ENCODE measurements around the gene OVCA2. TPM values are rescaled to one million over a fixed set of nuclear protein-coding genes. Genes with fewer than 3 reads are reported as not detected.

Gene OVCA2
- polyA plus RNA-seq, 1 of the 3 experiments (the other 2 are of a cell fraction) = 59.2 TPM

DNA sequence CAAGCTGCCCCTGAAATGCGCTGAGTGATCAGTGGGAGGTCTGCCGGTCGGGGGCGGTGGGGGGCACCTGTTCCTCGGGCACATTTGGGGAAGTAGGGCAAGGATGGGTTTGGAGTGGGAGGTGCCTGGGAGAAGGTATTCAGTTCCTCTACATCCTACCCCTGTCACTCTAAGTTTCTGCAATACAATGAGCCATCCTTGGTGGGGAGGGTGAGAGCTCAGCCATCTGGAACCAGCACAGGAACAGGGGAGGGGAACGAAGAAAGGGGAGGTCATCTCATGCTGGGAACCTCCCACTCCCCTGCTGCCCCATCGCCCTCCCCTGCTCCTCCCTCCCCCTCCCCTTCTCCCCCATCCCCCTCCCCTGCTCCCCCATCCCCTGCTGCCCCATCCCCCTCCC lies 7.7 kb upstream of the OVCA2 start:
- WGBS (ENCODE audit: low lambda C conversion rate) = 79% methylated on average over 3 of the region's 7 CpGs

GRCh38 chr17:2034806-2035540 lies 6.8 kb upstream of the OVCA2 start:
- peaks cover 0 to 21% of the 10 kb centered on the region in 2 experiments for H3K36me3 ChIP-seq (replicated peaks in 1 of 2; ENCODE audit: control insufficient read depth in 1 of 2, insufficient read depth in 2 of 2, low read length in 1 of 2)
- peaks cover 22% of the 10 kb centered on the region for H3K79me2 ChIP-seq (ENCODE audit: insufficient read depth)
- no peaks in the 10 kb centered on the region for H3K9me3 ChIP-seq
- no peak overlapping the region for H3K4me2 ChIP-seq
- TF ChIP-seq CTCF (IDR thresholded peaks at IDR 0.05) (no peak), TEAD4 (IDR thresholded peaks at IDR 0.05; ENCODE audit: borderline replicate concordance, insufficient read depth) (no peak), SMC3 (IDR thresholded peaks at IDR 0.05; ENCODE audit: low read depth, low read length) (no peak), GATA2 (CRISPR knock-in tag; IDR thresholded peaks at IDR 0.05) (no peak), FOXJ3 (CRISPR knock-in tag; IDR thresholded peaks at IDR 0.05) (no peak), FOSL2 (IDR thresholded peaks at IDR 0.05; ENCODE audit: borderline replicate concordance, low read depth) (no peak), CHD2 (IDR thresholded peaks at IDR 0.05; ENCODE audit: low read length, partially characterized antibody) (no peak), SIN3A (IDR thresholded peaks at IDR 0.05; ENCODE audit: borderline replicate concordance, low read depth, low read length) (no peak), TAF1 (IDR thresholded peaks at IDR 0.05; ENCODE audit: borderline replicate concordance, low read depth, low read length) (no peak)
- TF ChIP-seq, protein P1, sequence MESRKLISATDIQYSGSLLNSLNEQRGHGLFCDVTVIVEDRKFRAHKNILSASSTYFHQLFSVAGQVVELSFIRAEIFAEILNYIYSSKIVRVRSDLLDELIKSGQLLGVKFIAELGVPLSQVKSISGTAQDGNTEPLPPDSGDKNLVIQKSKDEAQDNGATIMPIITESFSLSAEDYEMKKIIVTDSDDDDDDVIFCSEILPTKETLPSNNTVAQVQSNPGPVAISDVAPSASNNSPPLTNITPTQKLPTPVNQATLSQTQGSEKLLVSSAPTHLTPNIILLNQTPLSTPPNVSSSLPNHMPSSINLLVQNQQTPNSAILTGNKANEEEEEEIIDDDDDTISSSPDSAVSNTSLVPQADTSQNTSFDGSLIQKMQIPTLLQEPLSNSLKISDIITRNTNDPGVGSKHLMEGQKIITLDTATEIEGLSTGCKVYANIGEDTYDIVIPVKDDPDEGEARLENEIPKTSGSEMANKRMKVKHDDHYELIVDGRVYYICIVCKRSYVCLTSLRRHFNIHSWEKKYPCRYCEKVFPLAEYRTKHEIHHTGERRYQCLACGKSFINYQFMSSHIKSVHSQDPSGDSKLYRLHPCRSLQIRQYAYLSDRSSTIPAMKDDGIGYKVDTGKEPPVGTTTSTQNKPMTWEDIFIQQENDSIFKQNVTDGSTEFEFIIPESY (IDR thresholded peaks at IDR 0.05; ENCODE audit: borderline replicate concordance, low read depth) = no peak
- H3K9ac ChIP-seq = no peak overlapping the region
- H2AFZ ChIP-seq (ENCODE audit: low read depth) = no peak overlapping the region
- ChIA-PET CTCF (no interaction called here), POLR2A (no interaction called here)
- peaks cover 5% of the 10 kb centered on the region in 2 experiments; a peak in 2 of 4 replicates for H3K4me1 ChIP-seq (ENCODE audit: control insufficient read depth in 1 of 2, insufficient read depth in 2 of 2, low read depth in 1 of 2, low read length in 1 of 2)
- H4K20me1 ChIP-seq (ENCODE audit: insufficient read depth) = no peaks in the 10 kb centered on the region
- H3K27ac ChIP-seq (ENCODE audit: low read depth in 2 of 2, low read length in 1 of 2) = no peak overlapping the region
- H3K9me2 ChIP-seq = no peaks in the 10 kb centered on the region
- H3K4me3 ChIP-seq (ENCODE audit: low read depth in 2 of 2, low read length in 1 of 2) = no peak overlapping the region
- H3K27me3 ChIP-seq (ENCODE audit: insufficient read depth) = no peaks in the 10 kb centered on the region
- DNase-seq = no peak
- 52% methylated on average over 8 of the region's 9 CpGs for WGBS (ENCODE audit: low lambda C conversion rate)
- no peaks in the 10 kb centered on the region for H3F3A ChIP-seq (replicated peaks; ENCODE audit: insufficient read depth)

More for the DNA sequence above, 7.7 kb upstream of the OVCA2 start:
- no peak for DNase-seq
- Histone ChIP-seq H3K9me3 (no peaks in the 10 kb centered on the region), H3K4me1 (ENCODE audit: control insufficient read depth in 1 of 2, insufficient read depth in 2 of 2, low read depth in 1 of 2, low read length in 1 of 2) (peaks cover 5 to 9% of the 10 kb centered on the region in 2 experiments; a peak in 2 of 4 replicates), H3K9me2 (no peaks in the 10 kb centered on the region), H4K20me1 (ENCODE audit: insufficient read depth) (no peaks in the 10 kb centered on the region), H3K79me2 (ENCODE audit: insufficient read depth) (peaks cover 22% of the 10 kb centered on the region), H3K4me2 (no peak overlapping the region), H3K27ac (ENCODE audit: low read depth in 2 of 2, low read length in 1 of 2) (no peak overlapping the region), H2AFZ (ENCODE audit: low read depth) (no peak overlapping the region), H3K9ac (no peak overlapping the region), H3K36me3 (replicated peaks in 1 of 2; ENCODE audit: control insufficient read depth in 1 of 2, insufficient read depth in 2 of 2, low read length in 1 of 2) (peaks cover 0 to 21% of the 10 kb centered on the region in 2 experiments), H3K4me3 (ENCODE audit: low read depth in 2 of 2, low read length in 1 of 2) (no peak overlapping the region), H3K27me3 (ENCODE audit: insufficient read depth) (no peaks in the 10 kb centered on the region), H3F3A (replicated peaks; ENCODE audit: insufficient read depth) (no peaks in the 10 kb centered on the region)
- TF ChIP-seq RCOR1 (IDR thresholded peaks at IDR 0.05; ENCODE audit: low read length) = no peak
- TF ChIP-seq TAF1 (IDR thresholded peaks at IDR 0.05; ENCODE audit: borderline replicate concordance, low read depth, low read length) = no peak
- TF ChIP-seq YY1 (IDR thresholded peaks at IDR 0.05; ENCODE audit: low read depth) = no peak
- TF ChIP-seq, protein P2, sequence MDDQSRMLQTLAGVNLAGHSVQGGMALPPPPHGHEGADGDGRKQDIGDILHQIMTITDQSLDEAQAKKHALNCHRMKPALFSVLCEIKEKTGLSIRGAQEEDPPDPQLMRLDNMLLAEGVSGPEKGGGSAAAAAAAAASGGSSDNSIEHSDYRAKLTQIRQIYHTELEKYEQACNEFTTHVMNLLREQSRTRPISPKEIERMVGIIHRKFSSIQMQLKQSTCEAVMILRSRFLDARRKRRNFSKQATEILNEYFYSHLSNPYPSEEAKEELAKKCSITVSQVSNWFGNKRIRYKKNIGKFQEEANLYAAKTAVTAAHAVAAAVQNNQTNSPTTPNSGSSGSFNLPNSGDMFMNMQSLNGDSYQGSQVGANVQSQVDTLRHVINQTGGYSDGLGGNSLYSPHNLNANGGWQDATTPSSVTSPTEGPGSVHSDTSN (IDR thresholded peaks at IDR 0.05) = no peak
- no peak for TF ChIP-seq RAD21 (IDR thresholded peaks at IDR 0.05; ENCODE audit: low read length)
- no peak for TF ChIP-seq MEF2A (IDR thresholded peaks at IDR 0.05; ENCODE audit: borderline replicate concordance, low read depth)
- TF ChIP-seq GATA2 (CRISPR knock-in tag; IDR thresholded peaks at IDR 0.05) = no peak
- CTCF ChIA-PET = interaction anchor here (0.6 to 3.3 kb wide), 2 partner anchors 125 to 197 kb away, joined by 3 to 18 read pairs; no protein-coding TSS in a partner anchor
- POLR2A ChIA-PET = no interaction called here

Measured in SK-N-SH (cell line).